OCI-LY7 (cell line): ENCODE data around the gene FKBP1A. TPM values are rescaled to one million over a fixed set of nuclear protein-coding genes. Genes with fewer than 3 reads are reported as not detected.
"Not testable (repeated sequence)": the region's sequence is repeated elsewhere in the genome, so short reads cannot be mapped to it uniquely, and the experiment has no call there.

Experiments used
- BruUV-seq: library from RNA; stranded (reverse); fragments of 400-500 nt; replicated peaks from 2 replicates; lab custom pipeline; 2021; lab: Mats Ljungman, UMichigan
- CTCF ChIA-PET: fragments of 300-600 bp; sonication (Branson Sonifier 250); formaldehyde crosslinking; loops from one replicate; lab custom pipeline; 2022; ENCODE audit warnings: antibody characterized with exemption; ENCODE audit not compliant: unreplicated experiment; lab: Charles Lee
- POLR2A ChIA-PET: fragments of 300-600 bp; sonication (Branson Sonifier 250); formaldehyde crosslinking; loops from one replicate; lab custom pipeline; 2022; ENCODE audit warnings: antibody characterized with exemption; lab: Charles Lee
- DNase-seq: peaks from one replicate; pipeline ENCODE4 v3.0.0-alpha.2; 2015; ENCODE audit warnings: low spot score
- H2AFZ ChIP-seq: fragments of 200-600 bp; sonication (generic), shearing (Covaris generic); 2 replicates; pipeline ENCODE4 v1.6.1; 2014; ENCODE audit warnings: mild to moderate bottlenecking, antibody characterized with exemption, low read length, moderate library complexity
- H3K27ac ChIP-seq: fragments of 200-600 bp; sonication (generic); 2 replicates; pipeline ENCODE4 v1.5.1; 2014; ENCODE audit warnings: mixed run types, low read depth, mild to moderate bottlenecking, moderate library complexity, low read length, inconsistent platforms; ENCODE audit not compliant: poor library complexity, severe bottlenecking
- H3K36me3 ChIP-seq: fragments of 200-600 bp; sonication (generic); 2 replicates; pipeline ENCODE4 v1.6.1; 2014; ENCODE audit warnings: mild to moderate bottlenecking, antibody characterized with exemption, low read length, moderate library complexity, mixed read lengths; ENCODE audit not compliant: insufficient read depth
- H3K4me1 ChIP-seq: fragments of 200-600 bp; sonication (generic); 2 replicates; pipeline ENCODE4 v1.5.1; 2014; ENCODE audit warnings: mild to moderate bottlenecking, low read length; ENCODE audit not compliant: insufficient read depth, poor library complexity, severe bottlenecking
- H3K4me2 ChIP-seq: fragments of 200-600 bp; sonication (generic); 2 replicates; pipeline ENCODE4 v1.6.1; 2014; ENCODE audit warnings: mild to moderate bottlenecking, low read length
- H3K4me3 ChIP-seq: fragments of 200-600 bp; sonication (generic); 2 replicates; pipeline ENCODE4 v1.5.1; 2014; ENCODE audit warnings: mild to moderate bottlenecking, low read depth, low read length; ENCODE audit not compliant: poor library complexity, severe bottlenecking
- H3K79me2 ChIP-seq: fragments of 200-600 bp; sonication (generic); 2 replicates; pipeline ENCODE4 v1.6.1; 2016; ENCODE audit warnings: low read depth, mild to moderate bottlenecking, low read length, moderate library complexity, mixed read lengths; ENCODE audit not compliant: insufficient read depth
- H3K9me2 ChIP-seq: fragments of 200-600 bp; sonication (generic); 2 replicates; pipeline ENCODE4 v1.6.1; 2016; ENCODE audit warnings: mild to moderate bottlenecking, low read length, mixed read lengths; ENCODE audit not compliant: insufficient read depth
- H3K9me3 ChIP-seq: fragments of 200-600 bp; sonication (generic); 2 replicates; pipeline ENCODE4 v1.6.1; 2014; ENCODE audit warnings: mild to moderate bottlenecking, mixed run types, low read length, mixed read lengths
- H4K20me1 ChIP-seq: fragments of 200-600 bp; sonication (generic); 2 replicates; pipeline ENCODE4 v1.6.1; 2014; ENCODE audit warnings: mild to moderate bottlenecking, antibody characterized with exemption, low read length, moderate library complexity, mixed read lengths; ENCODE audit not compliant: insufficient read depth
- EZH2phosphoT487 ChIP-seq: fragments of 200-600 bp; sonication (generic); IDR thresholded peaks from 2 replicates; pipeline ENCODE4 v1.6.1; 2018; ENCODE audit warnings: low read depth, borderline replicate concordance, mild to moderate bottlenecking, mixed run types, antibody characterized with exemption, low read length, moderate library complexity, mixed read lengths
- intact Hi-C: fragments of 100-400 bp; cut with micrococcal nuclease; formaldehyde crosslinking; loops from one replicate; pipeline ENCODE4 v1.10.0; 2022; ENCODE audit not compliant: unreplicated experiment
- total RNA-seq, 2 experiments: library from RNA; depleted of rRNA in 1 of 2; stranded (reverse); fragments of >200 nt in 1 of 2; shearing (Covaris generic) in 1 of 2; gene quantifications; 2 replicates each; pipeline ENCODE4 v1.2.3, GENCODE V29; 2014 to 2022
- TF ChIP-seq, protein P1 (sequence below): fragments of 200-600 bp; sonication (generic); conservative IDR thresholded peaks from 2 replicates; pipeline ENCODE4 v1.5.1; 2014; ENCODE audit warnings: mild to moderate bottlenecking, antibody characterized with exemption, low read length, moderate library complexity, mixed read lengths

The FKBP1A gene
- total RNA-seq, 2 experiments from 2014 or later: 99.0 to 218 TPM

DNA sequence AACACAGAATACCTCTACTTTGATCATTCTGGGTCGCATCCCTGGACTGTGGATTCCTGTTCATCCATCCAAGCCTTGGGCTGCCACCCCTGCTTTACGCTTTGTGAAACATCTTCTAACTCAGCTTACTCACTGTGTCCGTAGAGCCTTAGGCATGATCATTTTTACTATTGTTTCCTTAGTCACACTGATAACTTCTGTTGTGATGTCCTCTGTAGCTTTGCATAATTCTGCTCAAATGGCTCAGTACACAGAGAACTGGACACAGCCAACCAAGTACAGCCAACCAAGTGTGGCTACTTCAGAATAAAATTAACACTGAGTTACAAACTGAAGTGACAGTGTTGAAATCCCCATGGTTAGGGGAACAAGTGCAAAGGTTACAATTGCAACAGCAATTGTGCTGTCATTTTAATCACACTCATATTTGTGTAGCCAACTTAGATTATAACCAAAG is 8.6 kb upstream of the FKBP1A start:
- no peak for DNase-seq
- ChIA-PET POLR2A (no interaction called here), CTCF (no interaction called here)
- Histone ChIP-seq H2AFZ (no peak overlapping the region), H3K9me2 (no peaks in the 10 kb centered on the region), H3K4me2 (no peak overlapping the region), H3K4me3 (no peak overlapping the region), H3K27ac (no peak overlapping the region), H3K36me3 (no peaks in the 10 kb centered on the region), H3K4me1 (peaks cover 21% of the 10 kb centered on the region), H3K9me3 (no peaks in the 10 kb centered on the region), H4K20me1 (no peaks in the 10 kb centered on the region), H3K79me2 (no peaks in the 10 kb centered on the region)
- TF ChIP-seq, protein P1, sequence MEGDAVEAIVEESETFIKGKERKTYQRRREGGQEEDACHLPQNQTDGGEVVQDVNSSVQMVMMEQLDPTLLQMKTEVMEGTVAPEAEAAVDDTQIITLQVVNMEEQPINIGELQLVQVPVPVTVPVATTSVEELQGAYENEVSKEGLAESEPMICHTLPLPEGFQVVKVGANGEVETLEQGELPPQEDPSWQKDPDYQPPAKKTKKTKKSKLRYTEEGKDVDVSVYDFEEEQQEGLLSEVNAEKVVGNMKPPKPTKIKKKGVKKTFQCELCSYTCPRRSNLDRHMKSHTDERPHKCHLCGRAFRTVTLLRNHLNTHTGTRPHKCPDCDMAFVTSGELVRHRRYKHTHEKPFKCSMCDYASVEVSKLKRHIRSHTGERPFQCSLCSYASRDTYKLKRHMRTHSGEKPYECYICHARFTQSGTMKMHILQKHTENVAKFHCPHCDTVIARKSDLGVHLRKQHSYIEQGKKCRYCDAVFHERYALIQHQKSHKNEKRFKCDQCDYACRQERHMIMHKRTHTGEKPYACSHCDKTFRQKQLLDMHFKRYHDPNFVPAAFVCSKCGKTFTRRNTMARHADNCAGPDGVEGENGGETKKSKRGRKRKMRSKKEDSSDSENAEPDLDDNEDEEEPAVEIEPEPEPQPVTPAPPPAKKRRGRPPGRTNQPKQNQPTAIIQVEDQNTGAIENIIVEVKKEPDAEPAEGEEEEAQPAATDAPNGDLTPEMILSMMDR: no peak
- TF ChIP-seq EZH2phosphoT487: no peak
- intact Hi-C loops: no loop called here
- no TSS peak for BruUV-seq

DNA sequence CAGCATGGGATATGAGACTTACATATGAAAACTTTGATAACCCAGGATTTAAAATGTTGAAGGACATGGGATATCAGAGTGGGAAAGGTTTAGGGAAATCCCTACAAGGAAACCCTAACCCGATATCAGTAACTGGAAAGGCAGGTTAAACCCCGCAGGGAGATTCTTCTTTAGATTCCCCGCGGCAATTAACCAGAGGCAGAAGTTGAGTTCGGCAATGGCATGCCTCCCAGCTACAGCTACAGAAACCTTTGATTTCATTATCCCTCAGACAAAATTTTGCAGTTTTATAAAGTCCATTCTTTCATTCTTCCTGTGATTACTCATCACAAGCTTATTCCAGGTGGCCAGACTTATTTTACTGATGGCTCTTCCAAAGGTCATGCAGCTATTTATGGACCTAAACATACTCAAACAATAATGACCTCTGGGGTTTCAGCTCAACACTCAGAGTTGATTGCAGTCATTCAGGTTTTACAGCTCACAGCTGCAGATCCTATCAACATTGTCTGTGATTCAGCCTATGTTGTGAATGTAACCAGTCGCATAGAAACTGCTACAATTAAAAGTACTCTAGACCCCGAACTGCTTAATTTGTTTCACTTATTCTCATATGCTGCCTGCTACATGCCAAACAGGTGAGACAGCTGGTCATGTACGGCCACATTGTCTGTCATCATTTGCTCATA is 7.0 kb upstream of the FKBP1A start:
- H3K36me3 ChIP-seq, H3K9me2 ChIP-seq, H3K79me2 ChIP-seq, BruUV-seq, H4K20me1 ChIP-seq, H3K27ac ChIP-seq, DNase-seq, H3K4me2 ChIP-seq, H3K4me3 ChIP-seq, H3K9me3 ChIP-seq, H2AFZ ChIP-seq: not testable (repeated sequence)
- POLR2A ChIA-PET: interaction anchor here (0.7 to 1.1 kb wide), 3 partner anchors 36 to 568 kb away, joined by 3 read pairs; no protein-coding TSS in a partner anchor
- intact Hi-C loops: loop anchor here (2.0 kb wide), 1 partner anchor 281 kb away; the partner anchor contains the start of gene PSMF1
- CTCF ChIA-PET: interaction anchor here (1.0 to 2.4 kb wide), 2 partner anchors 37 to 104 kb away, joined by 3 to 8 read pairs; no protein-coding TSS in a partner anchor
- peaks cover 21% of the 10 kb centered on the region for H3K4me1 ChIP-seq

DNA sequence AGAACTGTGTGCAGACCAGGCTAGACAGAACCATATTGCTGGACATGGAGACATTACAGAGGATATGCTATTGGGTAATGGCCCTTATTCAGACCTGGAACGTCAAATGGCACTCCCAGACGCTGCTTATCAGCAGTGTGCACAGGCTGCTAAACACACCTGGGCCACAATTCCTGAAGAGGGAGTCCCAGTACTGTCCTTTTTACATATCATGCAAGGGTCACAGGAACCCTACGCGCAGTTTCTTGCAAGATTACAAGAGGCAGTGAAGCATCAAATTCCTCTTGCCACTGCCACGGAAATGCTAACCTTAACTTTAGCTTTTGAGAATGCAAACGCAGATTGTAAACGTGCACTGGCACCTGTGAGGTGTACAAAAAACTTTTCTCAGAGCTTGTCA is 5.3 kb upstream of the FKBP1A start:
- TF ChIP-seq, protein P1: 0 out of 2 replicates have a peak, but pooled peaks have one; percentile 49
- POLR2A ChIA-PET, BruUV-seq, H4K20me1 ChIP-seq, H3K36me3 ChIP-seq, H3K4me3 ChIP-seq, H2AFZ ChIP-seq, H3K9me3 ChIP-seq, H3K79me2 ChIP-seq, H3K9me2 ChIP-seq: not testable (repeated sequence)
- peak; percentile 90 for DNase-seq
- Histone ChIP-seq H3K4me2 (peak overlapping the region; percentile 41), H3K4me1 (peaks cover 30% of the 10 kb centered on the region), H3K27ac (peak overlapping the region; percentile 60)
- CTCF ChIA-PET: interaction anchor here (0.6 to 2.4 kb wide), 4 partner anchors 39 to 106 kb away, joined by 3 to 8 read pairs (median 4); no protein-coding TSS in a partner anchor
- intact Hi-C loops: loop anchor here (1.0 to 2.0 kb wide), 5 partner anchors 39 to 279 kb away; partner anchors contain the start of genes NSFL1C and PSMF1
